ENCODE results near the gene BTBD2.

DNA sequence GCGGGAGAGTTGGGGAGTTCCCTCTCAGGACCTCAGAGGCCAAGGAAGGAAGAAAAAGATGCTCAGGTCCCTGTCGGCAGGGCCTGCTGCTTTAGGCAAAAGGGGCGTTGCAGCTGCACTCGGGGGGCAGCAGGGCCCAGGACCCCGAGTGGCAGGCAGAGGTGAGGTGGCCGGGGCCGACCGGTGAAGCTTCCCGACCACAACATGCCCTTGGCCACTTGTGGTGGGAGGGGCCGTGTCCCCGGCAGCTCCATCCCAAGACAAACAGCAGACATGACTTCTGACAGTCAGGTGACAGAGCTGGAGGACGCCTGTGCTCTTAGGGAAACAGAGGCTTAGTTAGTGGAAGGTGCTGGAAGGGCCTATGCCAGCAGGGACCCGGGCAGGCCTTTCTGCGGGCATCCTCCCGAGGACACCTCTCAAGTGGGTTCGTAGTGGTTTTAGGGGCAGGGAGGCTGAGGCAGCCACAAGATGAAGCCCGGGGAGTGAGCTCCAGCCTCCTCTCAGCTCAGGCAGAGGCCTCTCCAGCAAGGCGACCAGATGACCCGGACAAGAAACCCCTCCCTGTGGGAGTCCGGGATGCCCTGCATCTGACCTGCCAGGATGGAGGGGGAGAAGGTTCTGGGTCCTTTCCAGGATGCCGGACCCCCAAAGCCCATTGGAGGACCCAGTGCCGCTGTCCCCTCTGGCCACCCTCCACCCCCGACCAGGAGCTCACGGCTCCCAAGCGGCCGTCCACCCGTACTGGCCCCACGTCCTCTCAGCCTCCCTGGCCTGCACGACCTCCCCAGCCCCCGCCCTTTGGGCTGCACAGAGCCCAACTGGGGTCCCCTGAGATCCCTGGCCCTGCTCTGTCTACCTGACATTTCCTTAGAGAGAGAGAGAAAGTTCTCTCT, 24.2 kb downstream of the BTBD2 start:
- TF ChIP-seq, protein P1, sequence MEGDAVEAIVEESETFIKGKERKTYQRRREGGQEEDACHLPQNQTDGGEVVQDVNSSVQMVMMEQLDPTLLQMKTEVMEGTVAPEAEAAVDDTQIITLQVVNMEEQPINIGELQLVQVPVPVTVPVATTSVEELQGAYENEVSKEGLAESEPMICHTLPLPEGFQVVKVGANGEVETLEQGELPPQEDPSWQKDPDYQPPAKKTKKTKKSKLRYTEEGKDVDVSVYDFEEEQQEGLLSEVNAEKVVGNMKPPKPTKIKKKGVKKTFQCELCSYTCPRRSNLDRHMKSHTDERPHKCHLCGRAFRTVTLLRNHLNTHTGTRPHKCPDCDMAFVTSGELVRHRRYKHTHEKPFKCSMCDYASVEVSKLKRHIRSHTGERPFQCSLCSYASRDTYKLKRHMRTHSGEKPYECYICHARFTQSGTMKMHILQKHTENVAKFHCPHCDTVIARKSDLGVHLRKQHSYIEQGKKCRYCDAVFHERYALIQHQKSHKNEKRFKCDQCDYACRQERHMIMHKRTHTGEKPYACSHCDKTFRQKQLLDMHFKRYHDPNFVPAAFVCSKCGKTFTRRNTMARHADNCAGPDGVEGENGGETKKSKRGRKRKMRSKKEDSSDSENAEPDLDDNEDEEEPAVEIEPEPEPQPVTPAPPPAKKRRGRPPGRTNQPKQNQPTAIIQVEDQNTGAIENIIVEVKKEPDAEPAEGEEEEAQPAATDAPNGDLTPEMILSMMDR (IDR thresholded peaks at IDR 0.05; ENCODE audit: poor library complexity): no peak
- no peak for TF ChIP-seq EZH2phosphoT487 (IDR thresholded peaks at IDR 0.05; ENCODE audit: low read depth, severe bottlenecking, unreplicated experiment)

Measured in hepatocyte (in vitro differentiated cells).